ENCODE results near the gene CKAP4. TPM values are rescaled to one million over a fixed set of nuclear protein-coding genes. Genes with fewer than 3 reads are reported as not detected.

Gene CKAP4
- polyA plus RNA-seq, 2 of the 4 experiments (the other 2 are of a cell fraction): 70.4 to 108 TPM

- POLR2A ChIA-PET: no interaction called here
- FAIRE-seq (no peak), ATAC-seq (no peak), DNase-seq (ENCODE audit: low read depth in 1 of 2, low spot score in 1 of 2) (no peak)
- WGBS (ENCODE audit: missing lambda C conversion rate): 94% methylated on average over 3 of the region's 3 CpGs
- no peaks in the 10 kb centered on the region for H3K4me1 ChIP-seq
- no peak overlapping the region for H3K4me3 ChIP-seq
- CTCF ChIA-PET: interaction anchor here (0.7 to 1.3 kb wide), 4 partner anchors 29 to 46 kb away, joined by 3 to 4 read pairs (median 3); no protein-coding TSS in a partner anchor
- H3K4me2 ChIP-seq: no peak overlapping the region
- no peaks in the 10 kb centered on the region for H3K9me3 ChIP-seq
- no peak overlapping the region for H3K27ac ChIP-seq
- TF ChIP-seq CBX2 (IDR thresholded peaks at IDR 0.05; ENCODE audit: borderline replicate concordance, low read depth) (no peak), EHF (CRISPR knock-in tag; IDR thresholded peaks at IDR 0.05) (no peak), EHMT2 (IDR thresholded peaks at IDR 0.05; ENCODE audit: low read depth) (no peak), KDM5A (IDR thresholded peaks at IDR 0.05) (no peak), KDM1A (IDR thresholded peaks at IDR 0.05; ENCODE audit: low read depth) (no peak), SREBF2 (IDR thresholded peaks at IDR 0.05) (no peak), FOSB (CRISPR knock-in tag; IDR thresholded peaks at IDR 0.05) (no peak)
- TF ChIP-seq, protein P1, sequence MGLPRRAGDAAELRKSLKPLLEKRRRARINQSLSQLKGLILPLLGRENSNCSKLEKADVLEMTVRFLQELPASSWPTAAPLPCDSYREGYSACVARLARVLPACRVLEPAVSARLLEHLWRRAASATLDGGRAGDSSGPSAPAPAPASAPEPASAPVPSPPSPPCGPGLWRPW (IDR thresholded peaks at IDR 0.05): no peak
- TF ChIP-seq, protein P2, sequence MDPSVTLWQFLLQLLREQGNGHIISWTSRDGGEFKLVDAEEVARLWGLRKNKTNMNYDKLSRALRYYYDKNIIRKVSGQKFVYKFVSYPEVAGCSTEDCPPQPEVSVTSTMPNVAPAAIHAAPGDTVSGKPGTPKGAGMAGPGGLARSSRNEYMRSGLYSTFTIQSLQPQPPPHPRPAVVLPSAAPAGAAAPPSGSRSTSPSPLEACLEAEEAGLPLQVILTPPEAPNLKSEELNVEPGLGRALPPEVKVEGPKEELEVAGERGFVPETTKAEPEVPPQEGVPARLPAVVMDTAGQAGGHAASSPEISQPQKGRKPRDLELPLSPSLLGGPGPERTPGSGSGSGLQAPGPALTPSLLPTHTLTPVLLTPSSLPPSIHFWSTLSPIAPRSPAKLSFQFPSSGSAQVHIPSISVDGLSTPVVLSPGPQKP (IDR thresholded peaks at IDR 0.05; ENCODE audit: low read depth, low read length): no peak
- TF ChIP-seq, protein P3, sequence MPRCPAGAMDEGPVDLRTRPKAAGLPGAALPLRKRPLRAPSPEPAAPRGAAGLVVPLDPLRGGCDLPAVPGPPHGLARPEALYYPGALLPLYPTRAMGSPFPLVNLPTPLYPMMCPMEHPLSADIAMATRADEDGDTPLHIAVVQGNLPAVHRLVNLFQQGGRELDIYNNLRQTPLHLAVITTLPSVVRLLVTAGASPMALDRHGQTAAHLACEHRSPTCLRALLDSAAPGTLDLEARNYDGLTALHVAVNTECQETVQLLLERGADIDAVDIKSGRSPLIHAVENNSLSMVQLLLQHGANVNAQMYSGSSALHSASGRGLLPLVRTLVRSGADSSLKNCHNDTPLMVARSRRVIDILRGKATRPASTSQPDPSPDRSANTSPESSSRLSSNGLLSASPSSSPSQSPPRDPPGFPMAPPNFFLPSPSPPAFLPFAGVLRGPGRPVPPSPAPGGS (IDR thresholded peaks at IDR 0.05): no peak
- TF ChIP-seq, protein P4, sequence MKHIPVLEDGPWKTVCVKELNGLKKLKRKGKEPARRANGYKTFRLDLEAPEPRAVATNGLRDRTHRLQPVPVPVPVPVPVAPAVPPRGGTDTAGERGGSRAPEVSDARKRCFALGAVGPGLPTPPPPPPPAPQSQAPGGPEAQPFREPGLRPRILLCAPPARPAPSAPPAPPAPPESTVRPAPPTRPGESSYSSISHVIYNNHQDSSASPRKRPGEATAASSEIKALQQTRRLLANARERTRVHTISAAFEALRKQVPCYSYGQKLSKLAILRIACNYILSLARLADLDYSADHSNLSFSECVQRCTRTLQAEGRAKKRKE (CRISPR knock-in tag; IDR thresholded peaks at IDR 0.05; ENCODE audit: low read depth): no peak
Observed at GRCh38 chr12:106194351-106194750, 53.5 kb downstream of the CKAP4 start.

DNA sequence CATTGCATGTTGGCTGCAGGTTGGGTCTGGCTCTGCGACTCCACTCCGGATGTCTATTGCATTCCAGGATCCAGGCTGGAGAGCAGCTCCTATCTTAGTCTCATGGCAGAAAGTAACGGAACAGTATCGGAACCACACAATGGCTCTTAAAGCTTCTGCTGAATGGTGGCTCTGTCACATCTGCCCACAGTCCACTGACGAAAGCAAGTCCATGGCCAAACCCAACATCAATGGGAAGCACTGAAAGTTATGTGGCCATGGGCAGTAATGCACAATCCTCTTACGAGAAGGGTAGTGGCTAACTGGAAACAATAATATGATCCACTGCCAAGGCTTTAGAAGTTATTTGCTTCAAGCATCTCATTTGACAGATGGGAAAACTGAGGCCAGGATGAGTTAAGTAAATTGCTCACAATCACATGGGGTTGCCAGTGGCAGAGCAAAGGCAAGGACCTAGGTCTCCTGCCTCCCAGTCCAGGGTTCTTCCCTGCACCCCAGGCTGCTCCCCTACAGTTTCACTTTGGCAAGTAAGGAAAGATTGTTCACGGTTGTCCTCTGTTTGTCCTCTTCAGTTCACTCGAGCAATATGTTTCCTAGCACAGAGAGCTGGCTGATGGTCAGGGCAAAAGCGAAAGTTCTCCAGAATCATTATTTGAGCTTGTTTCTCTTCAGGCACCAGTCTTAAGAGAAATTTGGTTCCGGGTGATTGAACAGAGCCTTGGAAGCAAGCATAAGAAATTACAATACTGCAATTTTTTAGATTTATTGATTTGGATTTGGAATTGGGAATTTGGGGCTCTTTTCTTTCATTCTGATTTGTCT, 54.2 kb downstream of the CKAP4 start:
- FAIRE-seq (no peak), DNase-seq (ENCODE audit: low read depth in 1 of 2, low spot score in 1 of 2) (no peak), ATAC-seq (no peak)
- Histone ChIP-seq H3K4me2 (no peak overlapping the region), H3K4me1 (no peaks in the 10 kb centered on the region), H3K4me3 (no peak overlapping the region), H3K27ac (no peak overlapping the region), H3K9me3 (no peaks in the 10 kb centered on the region)
- 57% methylated on average over 10 of the region's 10 CpGs for WGBS (ENCODE audit: missing lambda C conversion rate)
- CTCF ChIA-PET: interaction anchor here (0.7 to 1.6 kb wide), 5 partner anchors 23 to 45 kb away, joined by 3 to 4 read pairs (median 4); no protein-coding TSS in a partner anchor
- TF ChIP-seq, protein P5, sequence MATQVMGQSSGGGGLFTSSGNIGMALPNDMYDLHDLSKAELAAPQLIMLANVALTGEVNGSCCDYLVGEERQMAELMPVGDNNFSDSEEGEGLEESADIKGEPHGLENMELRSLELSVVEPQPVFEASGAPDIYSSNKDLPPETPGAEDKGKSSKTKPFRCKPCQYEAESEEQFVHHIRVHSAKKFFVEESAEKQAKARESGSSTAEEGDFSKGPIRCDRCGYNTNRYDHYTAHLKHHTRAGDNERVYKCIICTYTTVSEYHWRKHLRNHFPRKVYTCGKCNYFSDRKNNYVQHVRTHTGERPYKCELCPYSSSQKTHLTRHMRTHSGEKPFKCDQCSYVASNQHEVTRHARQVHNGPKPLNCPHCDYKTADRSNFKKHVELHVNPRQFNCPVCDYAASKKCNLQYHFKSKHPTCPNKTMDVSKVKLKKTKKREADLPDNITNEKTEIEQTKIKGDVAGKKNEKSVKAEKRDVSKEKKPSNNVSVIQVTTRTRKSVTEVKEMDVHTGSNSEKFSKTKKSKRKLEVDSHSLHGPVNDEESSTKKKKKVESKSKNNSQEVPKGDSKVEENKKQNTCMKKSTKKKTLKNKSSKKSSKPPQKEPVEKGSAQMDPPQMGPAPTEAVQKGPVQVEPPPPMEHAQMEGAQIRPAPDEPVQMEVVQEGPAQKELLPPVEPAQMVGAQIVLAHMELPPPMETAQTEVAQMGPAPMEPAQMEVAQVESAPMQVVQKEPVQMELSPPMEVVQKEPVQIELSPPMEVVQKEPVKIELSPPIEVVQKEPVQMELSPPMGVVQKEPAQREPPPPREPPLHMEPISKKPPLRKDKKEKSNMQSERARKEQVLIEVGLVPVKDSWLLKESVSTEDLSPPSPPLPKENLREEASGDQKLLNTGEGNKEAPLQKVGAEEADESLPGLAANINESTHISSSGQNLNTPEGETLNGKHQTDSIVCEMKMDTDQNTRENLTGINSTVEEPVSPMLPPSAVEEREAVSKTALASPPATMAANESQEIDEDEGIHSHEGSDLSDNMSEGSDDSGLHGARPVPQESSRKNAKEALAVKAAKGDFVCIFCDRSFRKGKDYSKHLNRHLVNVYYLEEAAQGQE (IDR thresholded peaks at IDR 0.05): no peak
- TF ChIP-seq RARB (CRISPR knock-in tag; IDR thresholded peaks at IDR 0.05) (no peak), MAX (IDR thresholded peaks at IDR 0.05) (no peak), POLR2A (IDR thresholded peaks at IDR 0.05; ENCODE audit: low read length) (no peak), FOSB (CRISPR knock-in tag; IDR thresholded peaks at IDR 0.05) (no peak), SREBF2 (IDR thresholded peaks at IDR 0.05) (no peak), PBX3 (IDR thresholded peaks at IDR 0.05) (no peak), RAD21 (conservative IDR thresholded peaks at IDR 0.05 in 1 of 2, IDR thresholded peaks at IDR 0.05 in 1 of 2) (no peak), MYC (IDR thresholded peaks at IDR 0.05; ENCODE audit: borderline replicate concordance, low read length) (no peak), KDM5A (IDR thresholded peaks at IDR 0.05) (no peak), CHD2 (IDR thresholded peaks at IDR 0.05; ENCODE audit: low read length, partially characterized antibody) (no peak), ESRRA (IDR thresholded peaks at IDR 0.05; ENCODE audit: borderline replicate concordance, low read length) (no peak)
- POLR2A ChIA-PET: no interaction called here
